Activated T-cell treated with anti-CD3 and anti-CD28 coated beads, Interleukin-2, amount 50 U/mL, for 4 hours (primary cell): ENCODE data around the gene CCL18. TPM values are rescaled to one million over a fixed set of nuclear protein-coding genes. Genes with fewer than 3 reads are reported as not detected.
"Not testable (repeated sequence)": the region's sequence is repeated elsewhere in the genome, so short reads cannot be mapped to it uniquely, and the experiment has no call there.

Experiments
- ATAC-seq, 2 donors: fragments of 200-7000 bp; cut with Tn5 transposase; one replicate each; pipeline ENCODE4 v1.10.0; 2021
- DNase-seq: peaks from one replicate; pipeline ENCODE4 v3.0.0-alpha.2; 2020
- H3K27me3 Mint-ChIP-seq: one replicate; pipeline ENCODE4 v1.8.0; 2021; ENCODE audit warnings: low read depth, mixed read lengths
- H3K36me3 Mint-ChIP-seq: one replicate; pipeline ENCODE4 v1.8.0; 2022; ENCODE audit warnings: mixed read lengths; ENCODE audit not compliant: insufficient read depth
- H3K4me1 Mint-ChIP-seq: one replicate; pipeline ENCODE4 v1.8.0; 2021; ENCODE audit warnings: low read depth, mixed read lengths
- H3K4me3 Mint-ChIP-seq: one replicate; pipeline ENCODE4 v1.8.0; 2021; ENCODE audit warnings: mild to moderate bottlenecking, moderate library complexity, mixed read lengths
- H3K9me3 Mint-ChIP-seq: one replicate; pipeline ENCODE4 v1.8.0; 2021; ENCODE audit warnings: mixed read lengths
- total RNA-seq, 3 donors: library from RNA; stranded (reverse); gene quantifications; one replicate each; pipeline ENCODE4 v1.2.1, GENCODE V29; 2021

Gene CCL18
- total RNA-seq, 3 donors from 2014 or later: not detected

GRCh38 chr17:36055921-36056520 lies 8.1 kb upstream of the CCL18 start:
- no peak for ATAC-seq

GRCh38 chr17:36057911-36058310 lies 6.2 kb upstream of the CCL18 start:
- H3K9me3 Mint-ChIP-seq: no peaks in the 10 kb centered on the region
- DNase-seq (no peak), ATAC-seq (no peak)
- no peak overlapping the region for H3K4me3 Mint-ChIP-seq
- H3K4me1 Mint-ChIP-seq: no peaks in the 10 kb centered on the region
- H3K27me3 Mint-ChIP-seq: peaks cover 8% of the 10 kb centered on the region
- no peaks in the 10 kb centered on the region for H3K36me3 Mint-ChIP-seq

More at GRCh38 chr17:36055921-36056520, 8.1 kb upstream of the CCL18 start:
- no peaks in the 10 kb centered on the region for H3K36me3 Mint-ChIP-seq
- H3K9me3 Mint-ChIP-seq: peaks cover 14% of the 10 kb centered on the region
- H3K27me3 Mint-ChIP-seq: peaks cover 15% of the 10 kb centered on the region
- H3K4me3 Mint-ChIP-seq: no peak overlapping the region
- no peaks in the 10 kb centered on the region for H3K4me1 Mint-ChIP-seq
- DNase-seq: no peak

GRCh38 chr17:36059406-36059805 lies 4.7 kb upstream of the CCL18 start:
- no peak for DNase-seq
- H3K4me3 Mint-ChIP-seq: no peak overlapping the region
- no peaks in the 10 kb centered on the region for H3K36me3 Mint-ChIP-seq
- no peak for ATAC-seq
- H3K9me3 Mint-ChIP-seq: no peaks in the 10 kb centered on the region
- H3K27me3 Mint-ChIP-seq: peaks cover 8% of the 10 kb centered on the region
- H3K4me1 Mint-ChIP-seq: no peaks in the 10 kb centered on the region

GRCh38 chr17:36060816-36061215 lies 3.3 kb upstream of the CCL18 start:
- no peak for ATAC-seq
- no peaks in the 10 kb centered on the region for H3K9me3 Mint-ChIP-seq
- no peaks in the 10 kb centered on the region for H3K36me3 Mint-ChIP-seq
- no peak for DNase-seq
- H3K4me1 Mint-ChIP-seq: no peaks in the 10 kb centered on the region
- H3K4me3 Mint-ChIP-seq: no peak overlapping the region
- peaks cover 8% of the 10 kb centered on the region for H3K27me3 Mint-ChIP-seq

- no peaks in the 10 kb centered on the region for H3K36me3 Mint-ChIP-seq
- peak; percentile 55 to 79 for ATAC-seq
- H3K27me3 Mint-ChIP-seq: peaks cover 2% of the 10 kb centered on the region
- no peak for DNase-seq
- peaks cover 10% of the 10 kb centered on the region for H3K4me1 Mint-ChIP-seq
- no peaks in the 10 kb centered on the region for H3K9me3 Mint-ChIP-seq
- no peak overlapping the region for H3K4me3 Mint-ChIP-seq
These were observed 2.4 kb downstream of the CCL18 start for GRCh38 chr17:36066365-36066985.

- no peaks in the 10 kb centered on the region for H3K36me3 Mint-ChIP-seq
- ATAC-seq (no peak), DNase-seq (no peak)
- H3K27me3 Mint-ChIP-seq: peaks cover 2% of the 10 kb centered on the region
- H3K9me3 Mint-ChIP-seq: no peaks in the 10 kb centered on the region
- no peak overlapping the region for H3K4me3 Mint-ChIP-seq
- H3K4me1 Mint-ChIP-seq: peaks cover 21% of the 10 kb centered on the region
These were observed 4.5 kb downstream of the CCL18 start for GRCh38 chr17:36068524-36068923.

- Mint-ChIP-seq H3K4me1 (peaks cover 21% of the 10 kb centered on the region), H3K36me3 (no peaks in the 10 kb centered on the region), H3K9me3 (no peaks in the 10 kb centered on the region), H3K4me3 (no peak overlapping the region), H3K27me3 (peaks cover 2% of the 10 kb centered on the region)
- no peak for DNase-seq
- ATAC-seq: no peak
These were observed 5.1 kb downstream of the CCL18 start for GRCh38 chr17:36069136-36069535.

- Mint-ChIP-seq H3K36me3 (no peaks in the 10 kb centered on the region), H3K4me1 (peaks cover 26% of the 10 kb centered on the region), H3K4me3 (no peak overlapping the region), H3K9me3 (no peaks in the 10 kb centered on the region), H3K27me3 (peaks cover 2% of the 10 kb centered on the region)
- ATAC-seq: no peak
- no peak for DNase-seq
These were observed 6.4 kb downstream of the CCL18 start for GRCh38 chr17:36070427-36070826.

GRCh38 chr17:36071751-36072150 lies 7.7 kb downstream of the CCL18 start:
- H3K27me3 Mint-ChIP-seq: no peaks in the 10 kb centered on the region
- no peak for ATAC-seq
- no peaks in the 10 kb centered on the region for H3K9me3 Mint-ChIP-seq
- no peak overlapping the region for H3K4me3 Mint-ChIP-seq
- peaks cover 26% of the 10 kb centered on the region for H3K4me1 Mint-ChIP-seq
- no peak for DNase-seq
- H3K36me3 Mint-ChIP-seq: no peaks in the 10 kb centered on the region

- H3K27me3 Mint-ChIP-seq: no peaks in the 10 kb centered on the region
- no peak overlapping the region for H3K4me3 Mint-ChIP-seq
- peaks cover 26% of the 10 kb centered on the region for H3K4me1 Mint-ChIP-seq
- peak; percentile 80 to 86 for ATAC-seq
- no peaks in the 10 kb centered on the region for H3K36me3 Mint-ChIP-seq
- DNase-seq: peak; percentile 59
- no peaks in the 10 kb centered on the region for H3K9me3 Mint-ChIP-seq
These were observed 8.5 kb downstream of the CCL18 start for GRCh38 chr17:36072431-36073121.

GRCh38 chr17:36074365-36074764 lies 10.3 kb downstream of the CCL18 start:
- Mint-ChIP-seq H3K36me3 (no peaks in the 10 kb centered on the region), H3K27me3 (no peaks in the 10 kb centered on the region), H3K4me3 (no peak overlapping the region), H3K9me3 (no peaks in the 10 kb centered on the region), H3K4me1 (peaks cover 21% of the 10 kb centered on the region)
- DNase-seq (no peak), ATAC-seq (peak; percentile 60 to 73)

GRCh38 chr17:36081681-36082471 lies 17.8 kb downstream of the CCL18 start:
- Mint-ChIP-seq H3K4me3 (peak overlapping the region; percentile 24), H3K4me1 (peaks cover 32% of the 10 kb centered on the region)
- not testable (repeated sequence) for H3K36me3 Mint-ChIP-seq, H3K9me3 Mint-ChIP-seq, H3K27me3 Mint-ChIP-seq, ATAC-seq, DNase-seq

GRCh38 chr17:36082482-36083120 lies 18.5 kb downstream of the CCL18 start:
- not testable (repeated sequence) for H3K36me3 Mint-ChIP-seq, H3K27me3 Mint-ChIP-seq, H3K9me3 Mint-ChIP-seq
- Mint-ChIP-seq H3K4me3 (peak overlapping the region; percentile 24), H3K4me1 (peaks cover 32% of the 10 kb centered on the region)
- ATAC-seq (peak; percentile 81 to 88), DNase-seq (peak; percentile 15)

- H3K9me3 Mint-ChIP-seq, H3K27me3 Mint-ChIP-seq, DNase-seq, ATAC-seq, H3K36me3 Mint-ChIP-seq: not testable (repeated sequence)
- H3K4me3 Mint-ChIP-seq: peak overlapping the region; percentile 14
- H3K4me1 Mint-ChIP-seq: peaks cover 36% of the 10 kb centered on the region
These were observed 19.6 kb downstream of the CCL18 start for GRCh38 chr17:36083691-36084090.
